Ishikawa (cell line): ENCODE measurements around the gene RRP1.

Source experiments
- MAX ChIP-seq: IDR thresholded peaks from 2 replicates; pipeline ENCODE4 v1.6.1; 2012
- REST ChIP-seq: IDR thresholded peaks from 2 replicates; pipeline ENCODE4 v1.6.1; 2012; ENCODE audit warnings: low read depth, mild to moderate bottlenecking
- YY1 ChIP-seq: IDR thresholded peaks from 2 replicates; pipeline ENCODE4 v1.6.1; 2012; ENCODE audit warnings: low read depth

- TF ChIP-seq MAX (no peak), REST (no peak), YY1 (no peak)
Observed at GRCh38 chr21:43824333-43825241, 35.2 kb downstream of the RRP1 start.
